VCaP (cell line): ENCODE measurements around the gene SYT15.

Source experiments
- H3K27ac ChIP-seq: fragments of 450-650 bp; 2 replicates; pipeline ENCODE4 v1.5.1; 2017
- TF ChIP-seq, protein P1 (sequence below): fragments of 450-650 bp; conservative IDR thresholded peaks from 2 replicates; pipeline ENCODE4 v1.5.1; 2017; ENCODE audit warnings: mild to moderate bottlenecking, moderate library complexity

SYT15 gene

DNA sequence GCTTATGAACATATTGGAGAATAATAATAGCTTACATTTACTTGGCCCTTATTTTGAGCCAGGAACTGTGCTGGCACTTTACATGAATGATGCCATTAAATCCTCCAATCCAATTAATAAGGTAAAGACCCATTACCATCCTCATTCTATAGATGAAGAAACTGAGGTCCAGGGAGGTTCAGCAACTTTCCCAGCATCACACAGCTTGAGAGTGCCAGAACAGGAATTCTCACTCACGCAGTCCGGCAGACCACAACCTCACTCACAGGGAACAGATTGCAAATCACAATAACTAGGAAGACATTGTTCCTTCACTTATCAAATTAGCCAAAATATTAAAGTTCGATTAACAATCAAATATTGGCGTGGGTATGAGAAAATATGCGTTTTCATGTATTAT, 40.8 kb upstream of the SYT15 start:
- H3K27ac ChIP-seq = no peak overlapping the region
- TF ChIP-seq, protein P1, sequence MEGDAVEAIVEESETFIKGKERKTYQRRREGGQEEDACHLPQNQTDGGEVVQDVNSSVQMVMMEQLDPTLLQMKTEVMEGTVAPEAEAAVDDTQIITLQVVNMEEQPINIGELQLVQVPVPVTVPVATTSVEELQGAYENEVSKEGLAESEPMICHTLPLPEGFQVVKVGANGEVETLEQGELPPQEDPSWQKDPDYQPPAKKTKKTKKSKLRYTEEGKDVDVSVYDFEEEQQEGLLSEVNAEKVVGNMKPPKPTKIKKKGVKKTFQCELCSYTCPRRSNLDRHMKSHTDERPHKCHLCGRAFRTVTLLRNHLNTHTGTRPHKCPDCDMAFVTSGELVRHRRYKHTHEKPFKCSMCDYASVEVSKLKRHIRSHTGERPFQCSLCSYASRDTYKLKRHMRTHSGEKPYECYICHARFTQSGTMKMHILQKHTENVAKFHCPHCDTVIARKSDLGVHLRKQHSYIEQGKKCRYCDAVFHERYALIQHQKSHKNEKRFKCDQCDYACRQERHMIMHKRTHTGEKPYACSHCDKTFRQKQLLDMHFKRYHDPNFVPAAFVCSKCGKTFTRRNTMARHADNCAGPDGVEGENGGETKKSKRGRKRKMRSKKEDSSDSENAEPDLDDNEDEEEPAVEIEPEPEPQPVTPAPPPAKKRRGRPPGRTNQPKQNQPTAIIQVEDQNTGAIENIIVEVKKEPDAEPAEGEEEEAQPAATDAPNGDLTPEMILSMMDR = no peak

- TF ChIP-seq, protein P1 = no peak
- H3K27ac ChIP-seq = no peak overlapping the region
Observed at GRCh38 chr10:46538717-46539426, 40.1 kb upstream of the SYT15 start.

DNA sequence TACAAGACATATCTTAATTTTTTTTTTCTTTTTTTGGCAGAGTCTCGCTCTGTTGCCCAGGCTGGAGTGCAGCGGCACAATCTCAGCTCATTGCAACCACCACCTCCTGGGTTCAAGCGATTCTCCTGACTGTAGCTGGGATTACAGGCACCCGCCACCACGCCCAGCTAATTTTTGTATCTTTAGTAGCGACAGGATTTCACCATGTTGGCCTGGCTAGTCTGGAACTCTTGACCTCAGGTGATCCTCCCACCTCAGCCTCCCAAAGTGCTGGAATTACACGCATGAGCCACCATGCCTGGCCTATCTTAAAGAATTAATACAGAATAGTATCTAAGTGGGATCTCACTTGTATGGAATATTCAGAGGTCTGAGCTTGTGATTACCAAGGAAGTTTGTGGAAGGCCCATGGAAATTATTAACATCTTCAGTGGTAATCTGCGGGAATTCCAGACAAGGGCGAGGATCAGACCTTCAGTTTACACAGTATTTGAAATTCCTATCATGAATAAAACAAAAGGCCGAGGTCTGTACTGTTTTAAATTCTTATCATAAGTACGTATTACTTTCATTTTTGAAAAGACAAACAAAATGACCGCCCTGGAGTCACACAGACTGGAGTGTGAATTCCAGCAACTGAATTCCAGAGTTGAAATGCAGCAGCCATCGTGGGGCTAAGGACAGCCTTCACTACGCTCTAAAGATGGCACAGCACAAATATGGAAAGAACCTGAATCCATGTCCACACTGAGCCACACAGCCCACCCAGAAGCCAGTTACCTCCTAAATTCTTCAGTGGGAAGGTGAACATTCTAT, 39.1 kb upstream of the SYT15 start:
- H3K27ac ChIP-seq = no peak overlapping the region
- TF ChIP-seq, protein P1 = no peak

- TF ChIP-seq, protein P1 = no peak
- H3K27ac ChIP-seq = no peak overlapping the region; the same call in 1 of the 2 replicates
Observed at GRCh38 chr10:46540412-46541016, 38.4 kb upstream of the SYT15 start.

- H3K27ac ChIP-seq = no peak overlapping the region; the same call in 1 of the 2 replicates
- TF ChIP-seq, protein P1 = peak; percentile 61
Observed at GRCh38 chr10:46541017-46541661, 37.8 kb upstream of the SYT15 start.

- H3K27ac ChIP-seq = no peak overlapping the region
- TF ChIP-seq, protein P1 = no peak
Observed at GRCh38 chr10:46541735-46542566, 37.0 kb upstream of the SYT15 start.
